Glutamatergic neuron (in vitro differentiated cells): ENCODE measurements around the gene ACTR3. TPM values are rescaled to one million over a fixed set of nuclear protein-coding genes. Genes with fewer than 3 reads are reported as not detected.

Source experiments
- total RNA-seq: library from RNA; stranded (reverse); fragmentation: NEBNext Ultra II Directional; extraction: Animal tissue kit (Norgen Biotek cat#: 25700); gene quantifications from one replicate; pipeline ENCODE4 v1.2.1, GENCODE V29; 2021; ENCODE audit not compliant: unreplicated experiment

ACTR3 gene
- total RNA-seq, 1 donor from 2014 or later, result 154 TPM

Other genes starting within 250 kb of the ACTR3 start
- gene SLC35F5, start 133.4 kb upstream of the ACTR3 start, total RNA-seq, result 27.6 TPM